ENCODE results near the gene DLG4.

Gene DLG4

DNA sequence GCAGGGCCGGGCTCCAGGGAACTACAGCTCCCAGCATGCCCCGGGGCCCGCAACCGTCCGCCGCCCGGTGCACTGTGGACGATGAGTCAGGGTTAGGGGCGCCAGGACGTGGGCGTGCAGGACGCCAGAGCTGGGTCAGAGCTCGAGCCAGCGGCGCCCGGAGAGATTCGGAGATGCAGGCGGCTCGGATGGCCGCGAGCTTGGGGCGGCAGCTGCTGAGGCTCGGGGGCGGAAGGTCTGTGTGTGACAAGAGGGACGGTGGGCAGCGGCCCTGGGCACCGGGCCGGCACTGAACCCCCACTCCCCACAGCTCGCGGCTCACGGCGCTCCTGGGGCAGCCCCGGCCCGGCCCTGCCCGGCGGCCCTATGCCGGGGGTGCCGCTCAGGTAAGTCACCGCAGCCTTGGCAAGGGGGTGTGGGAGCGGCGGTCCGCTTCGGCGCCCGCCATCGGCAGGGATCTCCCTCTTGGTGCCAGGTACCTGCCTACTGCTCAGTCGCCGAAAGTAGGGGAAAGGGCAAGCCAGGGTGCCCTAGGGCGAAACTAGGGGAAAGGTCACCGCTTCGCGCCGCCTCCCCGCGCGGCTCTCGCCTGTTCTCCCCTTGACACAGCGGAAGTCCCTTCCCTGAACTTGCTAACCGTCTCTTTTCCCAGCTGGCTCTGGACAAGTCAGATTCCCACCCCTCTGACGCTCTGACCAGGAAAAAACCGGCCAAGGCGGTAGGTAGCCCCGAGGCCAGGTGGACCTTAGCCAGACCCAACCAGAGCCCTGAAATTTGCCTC is at the start of gene DLG4, which contains the start of gene ACADVL:
Gene DLG4, minus strand, starts transcription at position 25 of the 781 bp plus-strand sequence.
Gene ACADVL, plus strand, starts transcription at position 127 of the 781 bp plus-strand sequence. Its CDS starts 47 bp downstream, at position 174.
- peak within 1 kb of the TSS; percentile 90 for H3K27ac ChIP-seq (ENCODE audit: low read depth, low read length)
- no peaks in the 10 kb centered on the region for H3K9me3 ChIP-seq (ENCODE audit: control insufficient read depth, insufficient read depth, low read length)
- H3K36me3 ChIP-seq (ENCODE audit: control insufficient read depth, insufficient read depth, low read length): peaks cover 38% of the 10 kb centered on the region
- H3K4me1 ChIP-seq (ENCODE audit: control insufficient read depth, insufficient read depth, low read length): peaks cover 32% of the 10 kb centered on the region
- no peaks in the 10 kb centered on the region for H3K27me3 ChIP-seq (ENCODE audit: control insufficient read depth, insufficient read depth, low read length)
- peak within 1 kb of the TSS; percentile 91 for H3K4me3 ChIP-seq (ENCODE audit: low read depth, low read length)
- peak within 1 kb of the TSS; percentile 76 for H3K9ac ChIP-seq (ENCODE audit: low read depth, low read length)

- Histone ChIP-seq H3K36me3 (ENCODE audit: control insufficient read depth, insufficient read depth, low read length) (no peaks in the 10 kb centered on the region), H3K27me3 (ENCODE audit: control insufficient read depth, insufficient read depth, low read length) (no peaks in the 10 kb centered on the region), H3K4me3 (ENCODE audit: low read depth, low read length) (no peak overlapping the region), H3K9ac (ENCODE audit: low read depth, low read length) (no peak overlapping the region), H3K4me1 (ENCODE audit: control insufficient read depth, insufficient read depth, low read length) (peaks cover 14% of the 10 kb centered on the region; the same call in 1 of the 2 replicates), H3K27ac (ENCODE audit: low read depth, low read length) (no peak overlapping the region), H3K9me3 (ENCODE audit: control insufficient read depth, insufficient read depth, low read length) (no peaks in the 10 kb centered on the region)
Measured at GRCh38 chr17:7266784-7267183, 47.1 kb upstream of the DLG4 start.

GRCh38 chr17:7263801-7264078 is 44.1 kb upstream of the DLG4 start:
- H3K27me3 ChIP-seq (ENCODE audit: control insufficient read depth, insufficient read depth, low read length): no peaks in the 10 kb centered on the region
- H3K9me3 ChIP-seq (ENCODE audit: control insufficient read depth, insufficient read depth, low read length): no peaks in the 10 kb centered on the region
- H3K9ac ChIP-seq (ENCODE audit: low read depth, low read length): peak overlapping the region; percentile 38; the same call in 1 of the 2 replicates
- peaks cover 14% of the 10 kb centered on the region; the same call in 1 of the 2 replicates for H3K4me1 ChIP-seq (ENCODE audit: control insufficient read depth, insufficient read depth, low read length)
- H3K36me3 ChIP-seq (ENCODE audit: control insufficient read depth, insufficient read depth, low read length): peaks cover 13% of the 10 kb centered on the region
- peak overlapping the region; percentile 89 for H3K27ac ChIP-seq (ENCODE audit: low read depth, low read length)
- H3K4me3 ChIP-seq (ENCODE audit: low read depth, low read length): peak overlapping the region; percentile 91

DNA sequence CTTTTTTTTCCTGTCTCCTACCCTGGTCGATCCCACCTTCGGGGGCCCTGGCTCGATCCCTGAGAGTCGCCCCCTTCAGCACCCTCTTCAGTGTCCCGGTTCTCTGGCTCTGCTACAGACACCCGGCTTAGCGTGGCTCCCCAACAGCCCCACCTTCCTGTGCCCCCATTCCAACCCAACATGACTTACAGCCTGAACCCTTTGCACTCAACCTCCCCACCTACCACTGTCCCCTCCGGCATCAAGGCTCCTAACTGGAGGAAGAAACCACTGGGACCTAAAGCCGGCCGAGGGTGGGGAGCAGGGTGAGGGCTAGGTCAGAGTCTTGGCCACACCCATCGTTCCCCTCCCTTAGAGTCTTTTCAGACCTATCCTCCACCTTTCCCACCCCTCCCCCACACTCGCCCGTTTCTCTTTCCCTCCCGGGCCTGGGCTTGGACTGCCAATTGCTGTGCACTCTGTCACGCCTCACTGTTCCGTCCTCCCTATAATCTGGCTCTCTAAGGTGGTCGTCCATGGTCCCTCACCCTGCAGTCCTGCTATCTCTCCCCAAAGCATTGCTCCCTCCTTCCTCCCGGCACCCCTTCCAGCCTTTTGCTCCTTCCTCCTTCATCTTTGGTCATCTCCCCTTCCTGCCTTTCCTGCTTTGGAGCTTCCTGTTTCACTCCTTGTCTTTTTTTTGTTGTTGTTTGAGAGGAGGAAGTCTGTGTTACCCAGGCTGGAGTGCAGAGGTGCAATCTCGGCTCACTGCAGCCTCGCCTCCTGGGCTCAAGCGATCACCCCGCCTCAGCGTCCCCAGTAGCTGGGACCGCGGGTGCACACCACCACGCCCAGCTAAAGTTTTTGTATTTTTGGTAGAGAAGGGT is 43.5 kb upstream of the DLG4 start:
- Histone ChIP-seq H3K27me3 (ENCODE audit: control insufficient read depth, insufficient read depth, low read length) (no peaks in the 10 kb centered on the region), H3K9ac (ENCODE audit: low read depth, low read length) (peak overlapping the region; percentile 51), H3K9me3 (ENCODE audit: control insufficient read depth, insufficient read depth, low read length) (no peaks in the 10 kb centered on the region), H3K4me3 (ENCODE audit: low read depth, low read length) (peak overlapping the region; percentile 91), H3K4me1 (ENCODE audit: control insufficient read depth, insufficient read depth, low read length) (peaks cover 14% of the 10 kb centered on the region; the same call in 1 of the 2 replicates), H3K36me3 (ENCODE audit: control insufficient read depth, insufficient read depth, low read length) (peaks cover 19% of the 10 kb centered on the region), H3K27ac (ENCODE audit: low read depth, low read length) (peak overlapping the region; percentile 89)

DNA sequence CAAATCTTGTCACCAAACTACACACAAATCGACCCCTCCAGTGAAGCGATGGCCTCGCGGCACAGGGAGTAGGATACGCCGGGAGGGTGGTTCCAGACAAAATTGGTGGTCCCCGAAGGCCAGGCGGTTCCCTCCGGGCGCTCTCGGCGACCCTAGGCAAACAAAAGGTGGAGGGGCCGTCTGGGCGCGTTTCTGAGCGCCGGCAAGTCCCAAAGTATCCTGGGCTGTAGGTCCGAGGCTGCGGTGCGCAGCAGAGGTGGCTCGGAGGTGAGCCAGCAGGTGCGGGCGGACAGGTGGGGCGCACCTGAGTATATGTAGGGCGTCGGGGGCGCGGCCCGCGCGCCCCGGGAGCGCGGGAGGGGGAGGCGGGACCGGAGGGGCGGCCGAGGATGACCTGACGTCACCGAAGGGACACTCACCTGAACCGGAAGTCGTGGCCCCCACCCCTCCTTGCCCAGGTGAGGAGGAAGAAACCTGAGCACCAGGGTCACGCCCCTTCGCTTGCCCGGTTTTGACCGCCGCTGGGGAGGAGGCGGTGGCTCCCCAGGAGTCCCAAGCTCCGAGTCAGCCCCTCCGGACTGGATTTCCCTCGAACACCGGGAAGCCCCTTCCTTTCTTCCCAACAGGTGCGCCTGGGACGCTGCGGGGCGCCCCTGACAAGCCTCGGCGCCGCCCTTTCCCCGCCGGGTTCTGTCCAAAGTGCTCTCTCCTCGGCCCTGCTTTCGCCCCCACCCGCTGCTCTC is 42.7 kb upstream of the DLG4 start, which contains the start of gene CLDN7:
Gene CLDN7, minus strand, starts transcription at position 287 of the 743 bp plus-strand sequence. CDS start 435 bp downstream, outside the sequence.
- Histone ChIP-seq H3K27me3 (ENCODE audit: control insufficient read depth, insufficient read depth, low read length) (no peaks in the 10 kb centered on the region), H3K36me3 (ENCODE audit: control insufficient read depth, insufficient read depth, low read length) (peaks cover 22% of the 10 kb centered on the region), H3K9me3 (ENCODE audit: control insufficient read depth, insufficient read depth, low read length) (no peaks in the 10 kb centered on the region), H3K27ac (ENCODE audit: low read depth, low read length) (peak within 1 kb of the TSS; percentile 89), H3K4me3 (ENCODE audit: low read depth, low read length) (peak within 1 kb of the TSS; percentile 91), H3K4me1 (ENCODE audit: control insufficient read depth, insufficient read depth, low read length) (peaks cover 14% of the 10 kb centered on the region; the same call in 1 of the 2 replicates), H3K9ac (ENCODE audit: low read depth, low read length) (peak within 1 kb of the TSS; percentile 99)

- H3K4me1 ChIP-seq (ENCODE audit: control insufficient read depth, insufficient read depth, low read length): peaks cover 14% of the 10 kb centered on the region; the same call in 1 of the 2 replicates
- H3K4me3 ChIP-seq (ENCODE audit: low read depth, low read length): peak overlapping the region; percentile 91
- no peaks in the 10 kb centered on the region for H3K9me3 ChIP-seq (ENCODE audit: control insufficient read depth, insufficient read depth, low read length)
- H3K27me3 ChIP-seq (ENCODE audit: control insufficient read depth, insufficient read depth, low read length): no peaks in the 10 kb centered on the region
- peaks cover 30% of the 10 kb centered on the region for H3K36me3 ChIP-seq (ENCODE audit: control insufficient read depth, insufficient read depth, low read length)
- peak overlapping the region; percentile 99 for H3K9ac ChIP-seq (ENCODE audit: low read depth, low read length)
- H3K27ac ChIP-seq (ENCODE audit: low read depth, low read length): peak overlapping the region; percentile 89
Measured at GRCh38 chr17:7261379-7262191, 41.9 kb upstream of the DLG4 start.

GRCh38 chr17:7260651-7261378 is 41.2 kb upstream of the DLG4 start:
- H3K27me3 ChIP-seq (ENCODE audit: control insufficient read depth, insufficient read depth, low read length): no peaks in the 10 kb centered on the region
- H3K36me3 ChIP-seq (ENCODE audit: control insufficient read depth, insufficient read depth, low read length): peaks cover 38% of the 10 kb centered on the region
- H3K4me1 ChIP-seq (ENCODE audit: control insufficient read depth, insufficient read depth, low read length): peaks cover 14% of the 10 kb centered on the region; the same call in 1 of the 2 replicates
- no peaks in the 10 kb centered on the region for H3K9me3 ChIP-seq (ENCODE audit: control insufficient read depth, insufficient read depth, low read length)
- H3K9ac ChIP-seq (ENCODE audit: low read depth, low read length): peak overlapping the region; percentile 99
- H3K27ac ChIP-seq (ENCODE audit: low read depth, low read length): peak overlapping the region; percentile 89
- H3K4me3 ChIP-seq (ENCODE audit: low read depth, low read length): peak overlapping the region; percentile 91

DNA sequence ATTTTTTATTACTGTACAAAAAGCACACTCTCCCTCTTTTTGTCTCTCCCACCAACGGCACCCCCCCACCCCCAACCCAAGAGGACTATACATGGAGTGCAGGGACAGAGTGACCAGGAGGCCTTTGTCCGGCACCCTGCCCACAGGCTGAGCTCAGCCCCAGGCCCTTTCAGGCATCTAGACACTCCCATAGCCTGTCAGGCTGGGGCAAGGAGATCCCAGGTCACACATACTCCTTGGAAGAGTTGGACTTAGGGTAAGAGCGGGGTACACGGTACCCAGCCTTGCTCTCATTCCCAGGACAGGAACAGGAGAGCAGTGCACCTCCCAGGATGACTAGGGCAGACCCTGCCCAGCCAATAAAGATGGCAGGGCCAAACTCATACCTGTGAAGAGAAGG is 40.5 kb upstream of the DLG4 start:
- H3K9ac ChIP-seq (ENCODE audit: low read depth, low read length): peak overlapping the region; percentile 99; the same call in 1 of the 2 replicates
- peaks cover 42% of the 10 kb centered on the region for H3K36me3 ChIP-seq (ENCODE audit: control insufficient read depth, insufficient read depth, low read length)
- peak overlapping the region; percentile 91 for H3K4me3 ChIP-seq (ENCODE audit: low read depth, low read length)

GRCh38 chr17:7259555-7259889 is 39.9 kb upstream of the DLG4 start:
- peaks cover 48% of the 10 kb centered on the region for H3K36me3 ChIP-seq (ENCODE audit: control insufficient read depth, insufficient read depth, low read length)

More for the DNA sequence above, 40.5 kb upstream of the DLG4 start:
- Histone ChIP-seq H3K4me1 (ENCODE audit: control insufficient read depth, insufficient read depth, low read length) (peaks cover 14% of the 10 kb centered on the region; the same call in 1 of the 2 replicates), H3K27ac (ENCODE audit: low read depth, low read length) (peak overlapping the region; percentile 89), H3K9me3 (ENCODE audit: control insufficient read depth, insufficient read depth, low read length) (no peaks in the 10 kb centered on the region), H3K27me3 (ENCODE audit: control insufficient read depth, insufficient read depth, low read length) (no peaks in the 10 kb centered on the region)

More at GRCh38 chr17:7259555-7259889, 39.9 kb upstream of the DLG4 start:
- no peak overlapping the region for H3K27ac ChIP-seq (ENCODE audit: low read depth, low read length)
- no peak overlapping the region for H3K4me3 ChIP-seq (ENCODE audit: low read depth, low read length)
- H3K9ac ChIP-seq (ENCODE audit: low read depth, low read length): no peak overlapping the region
- no peaks in the 10 kb centered on the region for H3K27me3 ChIP-seq (ENCODE audit: control insufficient read depth, insufficient read depth, low read length)
- H3K9me3 ChIP-seq (ENCODE audit: control insufficient read depth, insufficient read depth, low read length): no peaks in the 10 kb centered on the region
- H3K4me1 ChIP-seq (ENCODE audit: control insufficient read depth, insufficient read depth, low read length): peaks cover 13% of the 10 kb centered on the region; the same call in 1 of the 2 replicates

Data from HUES48 (cell line).